ENCODE measurements around the gene CHP2.

- no peak for TF ChIP-seq CTCF (IDR thresholded peaks at IDR 0.05; ENCODE audit: low read length)
- no peak for TF ChIP-seq EZH2 (optimal IDR thresholded peaks at IDR 0.05; ENCODE audit: low read depth, low read length)
- no peak for TF ChIP-seq EZH2phosphoT487 (IDR thresholded peaks at IDR 0.05; ENCODE audit: low read length)
Observed at GRCh38 chr16:23712976-23713375, 41.9 kb upstream of the CHP2 start, which contains the start of gene ERN2.
